Testis (tissue), 3 donors: Measurements from ENCODE around the gene SCFD2. TPM values are rescaled to one million over a fixed set of nuclear protein-coding genes. Genes with fewer than 3 reads are reported as not detected.

Experiments used
- DNase-seq: peaks from one replicate; pipeline ENCODE4 v3.0.0-alpha.2; 2019
- H3K27ac ChIP-seq, 2 donors: fragments of 200-600 bp; sonication (generic); one replicate each; pipeline ENCODE4 v1.5.1; 2019
- H3K27me3 ChIP-seq: fragments of 200-600 bp; sonication (generic); one replicate; pipeline ENCODE4 v1.5.1; 2019
- H3K36me3 ChIP-seq: fragments of 200-600 bp; sonication (generic); one replicate; pipeline ENCODE4 v1.5.1; 2017; ENCODE audit warnings: low read depth; ENCODE audit errors: missing control alignments
- H3K4me1 ChIP-seq: fragments of 200-600 bp; sonication (generic); one replicate; pipeline ENCODE4 v1.5.1; 2019
- H3K4me3 ChIP-seq, 2 donors: fragments of 200-600 bp; sonication (generic); one replicate each; pipeline ENCODE4 v1.5.1; 2017 to 2019
- H3K9me3 ChIP-seq: fragments of 200-600 bp; sonication (generic); one replicate; pipeline ENCODE4 v1.5.1; 2017
- CTCF ChIP-seq, 3 experiments: fragments of 450-650 bp in 2 of 3; fragments of 200-600 bp in 1 of 3; sonication (generic) in 1 of 3; IDR thresholded peaks; one replicate each; pipeline ENCODE4 v1.5.1; 2016 to 2019; ENCODE audit warnings: antibody characterized with exemption in 3 of 3, mild to moderate bottlenecking in 2 of 3, moderate library complexity in 1 of 3
- POLR2A ChIP-seq: fragments of 450-650 bp; IDR thresholded peaks from one replicate; pipeline ENCODE4 v1.6.1; 2017; ENCODE audit warnings: antibody characterized with exemption, mild to moderate bottlenecking, moderate library complexity
- WGBS, 2 donors: methylation state at CpG; one replicate each; pipeline ENCODE4 v1.1.5; 2018; 5-methylcytosine and 5-hydroxymethylcytosine counted together
- intact Hi-C: fragments of 100-400 bp; cut with DNase I; formaldehyde crosslinking; loops from one replicate; pipeline ENCODE4 v1.15.1; 2023; ENCODE audit warnings: low total_unique reads
- polyA plus RNA-seq: library from polyadenylated mRNA; stranded (reverse); fragments of 350-450 nt; fragmentation: Illumina TruSeq; extraction: RNeasy Lipid Tissue Mini Kit (QIAGEN cat#74804); gene quantifications from one replicate; pipeline ENCODE4 v1.2.3, GENCODE V29; 2014; ENCODE audit warnings: low read depth, low replicate concordance; ENCODE audit not compliant: insufficient read depth
- total RNA-seq, 2 donors: library from RNA; depleted of rRNA; stranded (reverse); fragments of >200 nt; gene quantifications; one replicate each; pipeline ENCODE4 v1.2.3, GENCODE V29; 2016

Gene SCFD2
- total and polyA plus RNA-seq, 3 donors from 2014 or later, result 6.0 to 24.5 (median 21.3) TPM

- H3K27ac ChIP-seq, result peak overlapping the region in 1 of 2 donors; percentile 93
- TF ChIP-seq POLR2A, result no peak
- TF ChIP-seq CTCF (IDR thresholded peaks at IDR 0.05), result no peak
- no peaks in the 10 kb centered on the region for H3K27me3 ChIP-seq
- no peaks in the 10 kb centered on the region for H3K36me3 ChIP-seq
- no peaks in the 10 kb centered on the region for H3K9me3 ChIP-seq
- no peak for DNase-seq
- intact Hi-C loops, result no loop called here
- 15 to 24% methylated on average over 5 of the region's 5 CpGs for WGBS, 2 donors
- peaks cover 15% of the 10 kb centered on the region for H3K4me1 ChIP-seq
- peak overlapping the region; percentile 88 to 98 for H3K4me3 ChIP-seq
Measured at GRCh38 chr4:53376900-53377299, 11.0 kb upstream of the SCFD2 start.

GRCh38 chr4:53374777-53375258 is 9.0 kb upstream of the SCFD2 start:
- H3K4me1 ChIP-seq, result peaks cover 15% of the 10 kb centered on the region
- no peaks in the 10 kb centered on the region for H3K27me3 ChIP-seq
- H3K9me3 ChIP-seq, result no peaks in the 10 kb centered on the region
- TF ChIP-seq POLR2A, result no peak
- TF ChIP-seq CTCF (IDR thresholded peaks at IDR 0.05), result no peak
- no peak overlapping the region for H3K4me3 ChIP-seq
- no peaks in the 10 kb centered on the region for H3K36me3 ChIP-seq
- no peak overlapping the region for H3K27ac ChIP-seq
- intact Hi-C loops, result no loop called here
- 79 to 88% methylated on average over 4 of the region's 4 CpGs for WGBS, 2 donors
- no peak for DNase-seq

GRCh38 chr4:53371843-53372521 is 6.1 kb upstream of the SCFD2 start:
- no peak for TF ChIP-seq CTCF (IDR thresholded peaks at IDR 0.05)
- TF ChIP-seq POLR2A, result no peak
- Histone ChIP-seq H3K36me3 (no peaks in the 10 kb centered on the region), H3K27me3 (no peaks in the 10 kb centered on the region), H3K9me3 (no peaks in the 10 kb centered on the region), H3K4me1 (no peaks in the 10 kb centered on the region), H3K4me3 (no peak overlapping the region), H3K27ac (no peak overlapping the region)
- no peak for DNase-seq
- intact Hi-C loops, result no loop called here
- 81 to 88% methylated on average over 4 of the region's 4 CpGs for WGBS, 2 donors

- 78 to 82% methylated on average over 3 of the region's 3 CpGs for WGBS, 2 donors
- no peaks in the 10 kb centered on the region for H3K9me3 ChIP-seq
- no peaks in the 10 kb centered on the region for H3K4me1 ChIP-seq
- H3K27ac ChIP-seq, result no peak overlapping the region
- no peak for TF ChIP-seq POLR2A
- no peak for TF ChIP-seq CTCF (IDR thresholded peaks at IDR 0.05)
- intact Hi-C loops, result no loop called here
- no peak overlapping the region for H3K4me3 ChIP-seq
- no peaks in the 10 kb centered on the region for H3K27me3 ChIP-seq
- no peak for DNase-seq
- no peaks in the 10 kb centered on the region for H3K36me3 ChIP-seq
Measured at GRCh38 chr4:53371049-53371448, 5.2 kb upstream of the SCFD2 start.

GRCh38 chr4:53367721-53368120 is 1.9 kb upstream of the SCFD2 start:
- H3K27ac ChIP-seq, result no peak overlapping the region
- no peak for TF ChIP-seq CTCF (IDR thresholded peaks at IDR 0.05)
- no peak for TF ChIP-seq POLR2A
- 79 to 88% methylated on average over 2 of the region's 2 CpGs for WGBS, 2 donors
- no peak for DNase-seq
- H3K9me3 ChIP-seq, result no peaks in the 10 kb centered on the region
- H3K4me1 ChIP-seq, result peaks cover 4% of the 10 kb centered on the region
- H3K4me3 ChIP-seq, result no peak overlapping the region
- H3K27me3 ChIP-seq, result no peaks in the 10 kb centered on the region
- no peaks in the 10 kb centered on the region for H3K36me3 ChIP-seq
- intact Hi-C loops, result loop anchor here (5.0 kb wide), 1 partner anchor 865 kb away; no protein-coding TSS in a partner anchor
